AG09319 (cell line): ENCODE data around the gene RASGRF2.

Experiments used
- DNase-seq: peaks from one replicate; pipeline ENCODE4 v3.0.0-alpha.2; 2010; ENCODE audit warnings: low read depth; ENCODE audit errors: extremely low read depth
- TF ChIP-seq, protein P1 (sequence below): IDR thresholded peaks from 2 replicates; pipeline ENCODE4 v1.5.1; 2011; ENCODE audit warnings: low read depth, mild to moderate bottlenecking, inconsistent platforms, low read length, moderate library complexity

The RASGRF2 gene

DNA sequence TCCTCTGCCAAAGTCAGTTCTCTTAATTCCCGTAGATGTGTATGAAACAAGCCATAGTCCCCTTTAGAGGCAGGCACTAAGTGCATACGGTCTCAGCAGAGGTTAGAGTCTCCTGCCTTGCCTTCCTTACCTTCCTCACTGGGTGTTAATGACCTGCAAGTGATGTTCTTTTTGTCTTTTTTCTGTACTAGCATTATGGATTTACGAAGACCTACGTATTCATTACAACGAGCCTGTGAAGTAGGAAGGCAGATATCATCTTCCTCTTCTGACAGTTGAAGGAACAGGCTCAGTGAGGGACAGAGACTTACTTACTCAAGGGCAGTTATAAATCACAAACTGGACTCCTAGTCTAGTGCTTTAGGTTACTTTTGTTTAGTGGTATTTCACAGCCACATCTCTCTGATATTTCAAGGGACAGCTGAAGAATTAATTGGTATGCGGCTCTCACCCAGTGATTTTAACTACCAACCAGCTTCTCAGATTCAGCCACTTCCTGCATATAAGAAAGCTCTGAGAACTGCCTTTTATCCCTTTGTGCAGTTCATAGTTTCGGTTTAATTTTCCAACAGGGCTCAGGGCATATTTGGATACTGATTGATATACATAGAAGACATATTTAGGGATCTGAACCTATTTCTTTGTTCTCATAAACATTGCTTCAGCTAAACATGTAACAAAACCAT, 187.9 kb downstream of the RASGRF2 start:
- TF ChIP-seq, protein P1, sequence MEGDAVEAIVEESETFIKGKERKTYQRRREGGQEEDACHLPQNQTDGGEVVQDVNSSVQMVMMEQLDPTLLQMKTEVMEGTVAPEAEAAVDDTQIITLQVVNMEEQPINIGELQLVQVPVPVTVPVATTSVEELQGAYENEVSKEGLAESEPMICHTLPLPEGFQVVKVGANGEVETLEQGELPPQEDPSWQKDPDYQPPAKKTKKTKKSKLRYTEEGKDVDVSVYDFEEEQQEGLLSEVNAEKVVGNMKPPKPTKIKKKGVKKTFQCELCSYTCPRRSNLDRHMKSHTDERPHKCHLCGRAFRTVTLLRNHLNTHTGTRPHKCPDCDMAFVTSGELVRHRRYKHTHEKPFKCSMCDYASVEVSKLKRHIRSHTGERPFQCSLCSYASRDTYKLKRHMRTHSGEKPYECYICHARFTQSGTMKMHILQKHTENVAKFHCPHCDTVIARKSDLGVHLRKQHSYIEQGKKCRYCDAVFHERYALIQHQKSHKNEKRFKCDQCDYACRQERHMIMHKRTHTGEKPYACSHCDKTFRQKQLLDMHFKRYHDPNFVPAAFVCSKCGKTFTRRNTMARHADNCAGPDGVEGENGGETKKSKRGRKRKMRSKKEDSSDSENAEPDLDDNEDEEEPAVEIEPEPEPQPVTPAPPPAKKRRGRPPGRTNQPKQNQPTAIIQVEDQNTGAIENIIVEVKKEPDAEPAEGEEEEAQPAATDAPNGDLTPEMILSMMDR, result no peak
- DNase-seq, result no peak

DNA sequence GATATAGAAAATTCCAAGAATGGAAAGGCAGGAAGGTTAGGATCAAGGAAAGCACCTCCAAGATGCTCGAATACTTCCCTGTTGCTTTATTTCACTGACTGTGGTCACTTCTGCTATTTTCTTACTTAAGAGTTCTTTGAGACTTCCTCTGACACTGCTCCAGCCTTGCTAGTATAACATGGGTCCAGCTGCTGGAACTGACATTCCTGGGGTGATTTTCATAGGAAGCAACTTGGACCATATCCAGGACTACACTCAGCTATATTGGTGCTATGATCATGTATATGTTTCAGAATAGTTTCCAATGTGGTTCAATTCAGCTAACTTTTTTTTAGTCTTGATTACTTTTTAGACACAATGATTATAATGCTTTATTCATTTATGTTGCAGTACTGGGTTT, 191.4 kb downstream of the RASGRF2 start:
- TF ChIP-seq, protein P1, result no peak
- DNase-seq, result peak; percentile 11

DNA sequence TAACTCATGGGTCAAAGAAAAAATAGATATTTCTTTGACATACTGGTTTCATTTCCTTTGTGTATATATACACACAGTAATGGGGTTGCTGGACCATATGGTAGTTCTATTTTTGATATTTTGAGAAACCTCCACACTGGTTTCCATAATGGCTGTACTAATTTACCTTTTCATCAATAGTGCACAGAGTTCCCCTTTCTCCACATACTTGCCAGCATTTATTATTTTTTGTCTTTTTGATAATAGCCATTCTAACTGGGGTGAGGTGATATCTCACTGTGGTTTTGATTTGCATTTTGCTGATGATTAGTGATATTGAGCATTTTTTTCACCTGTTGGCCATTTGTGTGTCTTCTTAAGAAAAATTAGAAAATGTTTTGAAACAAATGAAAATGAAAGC, 194.6 kb downstream of the RASGRF2 start:
- DNase-seq, result no peak
- TF ChIP-seq, protein P1, result no peak

DNA sequence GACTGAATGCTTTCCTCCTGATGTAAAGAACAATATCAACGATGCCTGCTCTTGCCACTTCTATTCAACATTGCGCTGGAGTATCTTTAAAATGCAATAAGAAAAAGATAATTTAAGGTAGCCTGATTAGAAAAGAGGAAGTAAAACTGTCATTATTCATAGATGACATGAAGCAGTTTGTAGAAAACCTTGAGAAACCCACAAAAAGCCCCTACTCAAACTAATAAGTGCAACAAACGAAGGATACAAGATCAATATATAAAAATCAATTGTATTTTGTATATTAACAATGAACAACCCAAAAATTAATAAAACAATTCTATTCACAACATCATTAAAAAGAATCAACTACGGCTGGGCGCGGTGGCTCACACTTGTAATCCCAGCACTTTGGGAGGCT, 196.6 kb downstream of the RASGRF2 start:
- DNase-seq, result no peak
- TF ChIP-seq, protein P1, result no peak

DNA sequence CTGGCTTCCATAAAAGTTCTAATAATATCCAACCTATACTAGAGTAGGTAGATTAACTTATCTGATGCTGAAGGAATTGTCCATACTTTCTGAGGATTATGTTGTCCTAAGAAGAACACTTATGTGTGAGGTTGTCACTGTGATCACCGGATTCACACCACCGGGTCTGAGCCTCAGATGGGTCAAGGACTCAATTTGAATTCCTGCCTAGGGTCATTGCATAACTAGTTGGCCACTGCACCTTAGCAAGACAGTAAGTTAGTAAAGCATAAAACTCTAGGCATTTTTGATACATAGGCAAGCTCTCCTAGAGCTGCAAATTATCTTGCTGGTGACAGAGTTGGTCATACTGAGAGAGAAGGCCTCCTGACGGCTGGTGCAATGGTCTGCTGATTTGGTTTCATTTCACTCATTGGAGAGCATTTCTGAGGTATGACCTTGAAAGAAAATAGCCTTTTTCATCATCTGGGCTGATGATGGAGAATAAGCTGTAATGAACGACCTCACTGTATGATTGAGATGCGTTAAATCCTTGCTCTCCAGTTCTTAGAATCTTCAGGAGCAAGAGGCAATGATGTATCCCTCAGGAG, 200.9 kb downstream of the RASGRF2 start:
- no peak for DNase-seq
- TF ChIP-seq, protein P1, result no peak

DNA sequence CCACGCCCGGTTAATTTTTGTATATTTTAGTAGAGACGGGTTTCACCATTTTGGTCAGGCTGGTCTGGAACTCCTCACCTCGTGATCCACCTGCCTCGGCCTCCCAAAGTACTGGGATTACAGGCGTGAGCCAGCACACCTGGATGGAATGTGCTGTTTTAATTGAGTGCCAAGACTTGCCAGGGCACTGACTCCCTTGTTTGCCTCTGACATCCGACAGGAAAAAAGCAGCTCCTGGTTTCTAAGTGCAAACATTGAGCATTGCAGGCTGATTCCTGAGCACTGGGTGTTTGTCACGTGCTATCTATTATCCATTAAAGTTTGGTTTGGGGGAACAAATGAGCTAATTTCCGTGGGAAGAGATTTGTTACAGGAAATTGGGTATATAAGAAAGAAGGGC, 202.3 kb downstream of the RASGRF2 start:
- no peak for DNase-seq
- TF ChIP-seq, protein P1, result no peak

DNA sequence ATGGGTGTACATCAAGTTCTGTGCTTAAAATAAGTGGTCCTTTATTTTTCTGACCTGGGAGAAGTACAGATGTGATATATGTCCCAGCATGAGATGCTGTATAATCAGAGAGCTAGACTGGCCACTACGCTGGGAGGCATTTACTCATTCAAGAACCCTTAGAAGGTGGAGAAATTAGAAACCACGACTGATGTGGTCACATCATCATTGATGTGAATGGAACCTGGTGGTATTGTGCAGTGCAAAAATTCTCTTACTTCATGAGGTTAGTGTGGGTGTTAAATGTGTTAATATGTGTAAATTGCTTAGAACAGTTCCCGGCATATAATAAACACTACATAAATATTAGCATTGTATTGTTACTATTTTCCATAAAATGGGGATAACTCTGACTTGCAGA, 203.5 kb downstream of the RASGRF2 start:
- no peak for DNase-seq
- TF ChIP-seq, protein P1, result no peak
